GM21526 (cell line): ENCODE data around the gene PRRT1.

Experiments used
- ATAC-seq: cut with Tn5 transposase; IDR thresholded peaks from one replicate; pipeline ENCODE4 v1.9.1; 2021; ENCODE audit warnings: moderate library complexity; ENCODE audit not compliant: unreplicated experiment, low FRiP score

The PRRT1 gene

GRCh38 chr6:32127717-32128592 is 23.8 kb downstream of the PRRT1 start, which contains the start of gene ATF6B:
Gene ATF6B, minus strand, starts transcription at chr6:32128246. Its CDS starts 39 bp downstream, at chr6:32128207.
- ATAC-seq = peak; percentile 77

GRCh38 chr6:32127409-32127716 is 24.4 kb downstream of the PRRT1 start:
- no peak for ATAC-seq

- ATAC-seq = no peak
Measured at GRCh38 chr6:32126880-32127279, 24.9 kb downstream of the PRRT1 start.

- no peak for ATAC-seq
Measured at GRCh38 chr6:32123681-32124080, 28.1 kb downstream of the PRRT1 start.

DNA sequence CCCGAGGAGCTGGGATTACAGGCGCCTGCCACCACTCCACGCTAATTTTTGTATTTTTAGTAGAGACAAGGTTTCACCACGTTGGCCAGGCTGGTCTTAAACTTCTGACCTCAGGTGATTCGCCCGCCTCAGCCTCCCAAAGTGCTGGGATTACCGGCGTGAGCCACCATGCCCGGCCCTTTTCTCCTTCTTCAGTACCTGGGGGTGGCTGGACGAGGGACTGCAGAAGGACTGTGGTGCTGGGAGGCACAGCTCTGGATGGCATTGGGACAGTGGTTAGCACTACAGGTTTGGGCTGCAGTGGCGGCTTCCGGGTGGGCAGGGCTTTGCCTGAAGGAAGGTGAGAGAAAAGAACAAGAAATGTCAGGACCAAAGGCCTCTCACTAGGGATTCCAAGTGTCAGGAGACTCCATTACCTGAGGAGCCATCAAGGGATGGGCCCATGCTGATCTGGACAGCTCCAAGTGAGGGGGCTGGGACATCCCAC is 31.1 kb downstream of the PRRT1 start:
- ATAC-seq = no peak

- ATAC-seq = no peak
Measured at GRCh38 chr6:32118782-32119628, 32.7 kb downstream of the PRRT1 start.

DNA sequence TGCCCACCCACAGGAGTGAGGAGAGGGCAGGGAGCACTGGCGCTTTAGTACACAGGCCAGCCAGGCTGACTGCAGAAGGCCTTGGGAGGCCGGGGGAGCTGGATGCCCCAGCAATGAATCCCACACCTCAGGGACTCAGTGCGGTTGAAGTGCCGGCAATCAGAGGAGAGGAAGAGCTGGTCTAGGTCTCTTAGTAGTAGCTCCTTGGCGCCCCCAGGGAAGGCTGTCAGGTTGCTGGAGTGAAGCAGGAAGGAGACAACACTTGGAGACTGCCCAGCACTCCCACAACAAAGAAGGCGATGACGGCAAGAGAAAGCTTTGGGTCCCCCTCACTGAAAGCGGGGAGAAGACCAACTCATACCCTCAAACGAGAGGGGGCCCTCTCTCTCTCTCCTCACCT is 34.3 kb downstream of the PRRT1 start:
- ATAC-seq = no peak

DNA sequence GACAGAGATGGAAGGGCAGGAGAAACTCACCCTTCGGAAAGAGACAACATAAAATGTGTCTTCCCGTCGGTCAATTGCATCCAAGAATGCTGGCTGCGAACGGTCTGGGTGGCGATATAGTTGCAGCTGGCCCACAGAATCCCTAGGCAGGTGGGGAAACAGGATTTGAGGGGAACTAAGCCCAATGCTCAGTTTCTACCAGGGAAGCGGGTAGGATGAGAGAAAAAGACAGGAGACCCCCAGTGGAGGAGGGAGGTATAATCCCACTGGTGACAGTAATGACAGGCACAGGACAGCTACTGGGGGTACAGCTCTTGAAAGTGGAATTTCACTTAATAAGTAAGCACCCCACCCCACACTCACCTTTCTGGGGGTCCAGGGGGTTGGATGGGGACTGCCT is 35.1 kb downstream of the PRRT1 start:
- no peak for ATAC-seq

DNA sequence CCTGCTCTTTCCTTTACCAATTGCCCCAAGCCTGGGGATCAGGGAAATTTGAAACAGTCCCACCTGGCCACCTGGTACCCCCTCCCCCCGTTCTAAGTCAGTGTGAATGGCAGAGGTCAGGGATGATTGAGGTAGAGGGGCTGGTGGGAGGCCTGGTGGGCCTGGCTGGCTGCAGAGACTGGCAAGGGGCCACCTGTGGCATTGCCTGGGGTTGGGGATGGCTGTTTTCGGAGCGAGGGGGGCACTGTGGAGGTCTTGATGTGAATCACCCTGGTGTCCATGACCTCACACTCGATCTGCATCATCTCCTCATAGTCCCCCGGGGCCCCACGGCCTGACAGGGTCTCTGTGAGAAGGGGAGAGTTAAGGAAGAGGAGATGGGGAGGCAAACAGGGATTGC is 36.1 kb downstream of the PRRT1 start:
- ATAC-seq = no peak

- ATAC-seq = no peak
Measured at GRCh38 chr6:32114796-32115195, 36.9 kb downstream of the PRRT1 start.

DNA sequence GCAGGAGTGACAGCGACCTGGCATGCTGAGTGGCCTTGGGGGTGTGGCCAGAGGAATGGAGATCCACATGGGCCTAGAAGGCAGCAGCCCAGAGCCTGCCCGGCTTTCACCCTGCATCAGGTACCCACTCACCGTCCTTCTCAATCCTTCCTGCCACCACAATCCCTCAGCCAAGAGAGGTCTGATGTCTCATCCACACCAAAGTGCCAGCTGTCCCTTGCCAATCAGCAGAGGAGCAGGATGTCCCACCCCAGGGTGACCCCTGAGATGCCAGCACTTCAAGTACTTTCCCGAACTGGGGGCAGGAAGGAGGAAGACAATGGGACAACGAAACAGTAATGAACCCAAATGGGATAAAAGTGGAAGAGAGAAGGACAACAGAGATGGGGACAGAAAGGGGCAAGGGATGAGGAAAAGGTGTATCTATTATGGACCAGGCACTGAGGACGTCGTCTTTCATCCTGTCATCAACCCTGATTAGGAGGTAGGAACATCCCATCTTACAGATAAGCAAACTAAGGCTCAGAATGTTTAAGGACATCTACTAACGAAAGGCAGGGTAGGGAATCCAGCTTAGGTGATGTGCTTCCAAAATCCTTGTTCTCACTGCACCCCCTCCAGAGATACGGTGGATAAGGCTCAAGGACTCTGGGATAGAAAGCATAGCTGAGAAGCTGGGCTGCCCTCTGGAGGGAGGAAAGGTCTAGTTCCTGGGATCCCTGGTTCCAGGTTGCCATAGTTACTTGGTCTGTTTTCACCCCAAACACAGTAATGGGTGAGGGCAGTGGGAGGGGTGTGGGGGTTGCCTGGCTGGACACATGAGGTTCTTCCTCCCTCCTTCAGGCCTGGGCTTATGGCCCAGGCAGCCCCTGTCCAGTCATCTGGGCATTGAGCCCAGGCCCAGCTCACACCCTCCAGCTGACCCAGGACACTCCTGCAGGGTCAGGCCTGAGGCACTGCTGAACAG is 38.1 kb downstream of the PRRT1 start:
- no peak for ATAC-seq

- no peak for ATAC-seq
Measured at GRCh38 chr6:32112431-32112980, 39.2 kb downstream of the PRRT1 start.

GRCh38 chr6:32111424-32112066 is 40.2 kb downstream of the PRRT1 start:
- ATAC-seq = no peak

DNA sequence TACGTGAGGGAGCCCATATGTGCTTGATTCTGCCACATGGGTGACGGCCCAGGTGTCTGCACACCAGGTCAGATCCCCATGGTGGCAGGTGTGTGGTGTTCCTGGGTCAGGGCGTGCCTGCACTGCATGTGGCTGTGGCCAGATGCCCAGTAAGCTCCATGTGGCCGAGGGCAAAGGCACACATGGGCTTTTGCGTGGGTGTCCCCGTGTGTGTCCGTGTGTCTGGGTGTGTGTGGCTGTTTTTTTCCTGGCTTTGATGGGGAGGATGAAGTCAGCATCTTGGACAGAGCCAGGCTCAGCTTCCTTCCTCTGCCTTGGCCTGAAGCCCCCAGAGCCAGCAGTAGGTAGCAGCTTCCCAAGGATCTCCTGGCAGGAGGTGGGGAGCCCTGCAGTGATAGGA is 41.1 kb downstream of the PRRT1 start:
- ATAC-seq = no peak

DNA sequence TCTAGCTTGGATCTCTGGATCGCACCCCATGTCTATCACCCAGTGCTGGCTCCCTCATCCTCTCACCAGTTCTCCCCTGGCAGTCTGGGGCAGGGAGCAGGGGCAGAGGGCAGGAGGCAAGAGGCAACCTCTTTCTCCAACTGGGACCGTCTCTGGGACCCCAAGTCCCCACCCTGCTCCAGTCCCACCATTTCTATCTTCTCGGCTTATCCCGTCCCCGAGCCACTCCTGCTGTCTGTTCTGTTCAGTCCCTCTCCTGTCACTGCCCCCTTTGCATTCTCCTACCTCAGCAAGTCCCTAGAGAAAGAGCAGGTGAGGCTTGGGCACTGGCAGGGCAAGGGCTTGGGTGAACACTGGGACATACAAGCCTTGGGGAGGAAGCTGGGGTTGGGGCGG is 42.0 kb downstream of the PRRT1 start:
- no peak for ATAC-seq

- no peak for ATAC-seq
Measured at GRCh38 chr6:32109114-32109764, 42.5 kb downstream of the PRRT1 start, which contains the start of gene TNXB. Gene TNXB, minus strand, starts transcription at chr6:32109338. Its CDS starts 11,140 bp downstream, at chr6:32098198.

GRCh38 chr6:32108727-32109113 is 43.0 kb downstream of the PRRT1 start:
- ATAC-seq = no peak

DNA sequence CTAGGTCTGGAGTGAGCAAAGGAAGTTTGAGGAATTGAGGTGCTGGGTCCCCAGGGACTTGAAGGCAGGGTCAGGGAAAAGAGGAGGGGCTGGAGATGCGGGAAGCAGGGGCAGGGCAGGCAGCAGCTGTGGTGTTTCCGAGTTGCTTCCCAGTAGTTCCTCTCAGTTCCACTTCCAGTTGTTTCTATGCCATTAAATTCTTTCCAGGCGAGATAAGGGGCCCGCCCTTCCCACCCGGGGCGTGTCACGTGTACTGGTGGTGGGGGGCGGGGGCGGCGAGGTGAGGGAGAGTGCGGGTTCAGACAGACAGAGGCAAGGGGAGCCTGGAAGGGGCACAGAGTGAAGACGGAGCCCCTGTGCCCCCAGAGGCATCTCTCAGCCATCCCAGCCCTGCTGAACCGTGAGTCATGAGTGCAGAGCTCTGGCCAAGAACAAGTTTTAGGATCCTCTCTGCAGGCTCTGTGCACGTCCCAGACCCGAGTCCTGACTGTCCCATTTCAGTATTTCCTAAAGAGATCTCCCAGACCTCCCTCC is 43.6 kb downstream of the PRRT1 start:
- no peak for ATAC-seq

DNA sequence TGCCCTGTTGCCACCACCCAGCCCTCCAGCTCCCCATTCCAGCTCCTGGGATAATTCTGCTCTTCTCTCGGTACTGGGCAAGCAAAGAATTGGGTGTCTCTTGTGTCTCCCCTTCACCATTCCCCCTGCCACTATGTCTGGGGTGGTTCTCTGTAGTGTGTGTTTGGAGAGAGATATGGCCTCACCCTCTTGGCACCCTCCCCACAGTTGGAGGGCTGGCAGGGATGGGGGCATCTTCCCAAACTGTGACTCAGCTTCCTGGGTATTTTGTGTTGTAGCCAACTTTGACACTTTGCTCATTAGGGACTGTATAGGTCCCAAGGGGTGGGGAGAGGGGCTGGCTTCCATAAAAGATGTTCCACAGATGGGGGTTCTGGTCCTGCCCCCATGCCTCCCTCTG is 44.3 kb downstream of the PRRT1 start:
- no peak for ATAC-seq
